A673 (cell line): Measurements from ENCODE around the gene BCR. TPM values are rescaled to one million over a fixed set of nuclear protein-coding genes. Genes with fewer than 3 reads are reported as not detected.

ENCODE experiments used
- BruUV-seq: library from RNA; stranded (reverse); fragments of 400-500 nt; replicated peaks from 2 replicates; lab custom pipeline; 2021; lab: Mats Ljungman, UMichigan
- CTCF ChIA-PET: fragments of 300-600 bp; sonication (Branson Sonifier 250); formaldehyde crosslinking; loops from one replicate; lab custom pipeline; 2022; ENCODE audit warnings: antibody characterized with exemption; lab: Charles Lee
- POLR2A ChIA-PET: fragments of 300-600 bp; sonication (Branson Sonifier 250); formaldehyde crosslinking; loops from one replicate; lab custom pipeline; 2022; ENCODE audit warnings: antibody characterized with exemption; ENCODE audit not compliant: low non-redundant PET; lab: Charles Lee
- DNase-seq: peaks from one replicate; pipeline ENCODE4 v3.0.0-alpha.2; 2015; ENCODE audit warnings: low spot score
- H3K27ac ChIP-seq: fragments of 200-600 bp; sonication (generic); 2 replicates; pipeline ENCODE4 v1.5.1; 2016; ENCODE audit warnings: mixed run types, low read depth, mild to moderate bottlenecking, mixed read lengths, antibody characterized with exemption, low read length; ENCODE audit not compliant: poor library complexity, severe bottlenecking
- H3K27me3 ChIP-seq: fragments of 200-600 bp; sonication (generic); replicated peaks from 2 replicates; pipeline ENCODE4 v1.6.1; 2017; ENCODE audit warnings: mixed run types, low read depth, mild to moderate bottlenecking, mixed read lengths, antibody characterized with exemption, low read length; ENCODE audit not compliant: insufficient read depth, poor library complexity
- H3K36me3 ChIP-seq: fragments of 200-600 bp; sonication (generic); 2 replicates; pipeline ENCODE4 v1.6.1; 2016; ENCODE audit warnings: mixed run types, mild to moderate bottlenecking, mixed read lengths, antibody characterized with exemption, low read length; ENCODE audit not compliant: insufficient read depth, poor library complexity, severe bottlenecking
- H3K4me1 ChIP-seq: fragments of 200-600 bp; sonication (generic); 2 replicates; pipeline ENCODE4 v1.6.1; 2017; ENCODE audit warnings: mixed run types, mild to moderate bottlenecking, mixed read lengths, antibody characterized with exemption, low read length; ENCODE audit not compliant: insufficient read depth, poor library complexity, severe bottlenecking
- H3K4me3 ChIP-seq: fragments of 200-600 bp; sonication (generic); 2 replicates; pipeline ENCODE4 v1.5.1; 2016; ENCODE audit warnings: low read depth, mixed run types, mild to moderate bottlenecking, mixed read lengths, low read length; ENCODE audit not compliant: poor library complexity, severe bottlenecking
- H3K9me3 ChIP-seq: fragments of 200-600 bp; sonication (generic); 2 replicates; pipeline ENCODE4 v1.6.1; 2016; ENCODE audit warnings: mixed run types, low read depth, mild to moderate bottlenecking, mixed read lengths, antibody characterized with exemption, low read length; ENCODE audit not compliant: poor library complexity, severe bottlenecking
- EZH2 ChIP-seq: fragments of 200-600 bp; sonication (generic); IDR thresholded peaks from 2 replicates; pipeline ENCODE4 v1.6.1; 2017; ENCODE audit warnings: borderline replicate concordance, low read depth, mild to moderate bottlenecking, mixed read lengths, antibody characterized with exemption, low read length; ENCODE audit not compliant: poor library complexity, severe bottlenecking
- intact Hi-C: fragments of 100-400 bp; cut with micrococcal nuclease; formaldehyde crosslinking; loops from one replicate; pipeline ENCODE4 v1.10.0; 2022; ENCODE audit not compliant: unreplicated experiment
- total RNA-seq: library from RNA; stranded (reverse); gene quantifications from 2 replicates; pipeline ENCODE4 v1.2.3, GENCODE V29; 2021
- TF ChIP-seq, protein P1 (sequence below): fragments of 300-800, 200-600 bp; sonication (generic); conservative IDR thresholded peaks from 2 replicates; pipeline ENCODE4 v1.5.1; 2017; ENCODE audit warnings: low read depth, mild to moderate bottlenecking, antibody characterized with exemption, low read length, moderate library complexity, mixed read lengths

Gene BCR
- total RNA-seq, 1 experiment from 2014 or later = 63.1 TPM

DNA sequence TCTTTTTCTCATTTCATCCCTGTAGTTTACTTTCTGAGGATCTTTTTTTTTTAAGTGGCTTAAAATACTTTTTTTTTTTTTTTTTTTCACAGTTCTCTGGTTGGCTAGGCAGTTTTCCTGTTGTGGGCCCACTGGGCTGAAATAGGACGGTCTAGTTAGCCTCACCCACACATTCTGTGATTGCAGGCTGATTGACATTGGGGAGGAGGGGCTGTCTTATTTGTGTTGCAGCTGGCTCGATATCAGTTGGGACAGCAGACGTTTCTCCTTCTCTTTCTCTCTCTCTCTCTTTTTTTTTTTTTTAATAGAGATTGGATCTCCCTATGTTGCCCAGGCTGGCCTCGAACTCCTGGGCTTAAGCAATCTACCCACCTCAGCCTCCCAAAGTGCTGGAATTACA, 6.9 kb downstream of the BCR start:
- POLR2A ChIA-PET = no interaction called here

DNA sequence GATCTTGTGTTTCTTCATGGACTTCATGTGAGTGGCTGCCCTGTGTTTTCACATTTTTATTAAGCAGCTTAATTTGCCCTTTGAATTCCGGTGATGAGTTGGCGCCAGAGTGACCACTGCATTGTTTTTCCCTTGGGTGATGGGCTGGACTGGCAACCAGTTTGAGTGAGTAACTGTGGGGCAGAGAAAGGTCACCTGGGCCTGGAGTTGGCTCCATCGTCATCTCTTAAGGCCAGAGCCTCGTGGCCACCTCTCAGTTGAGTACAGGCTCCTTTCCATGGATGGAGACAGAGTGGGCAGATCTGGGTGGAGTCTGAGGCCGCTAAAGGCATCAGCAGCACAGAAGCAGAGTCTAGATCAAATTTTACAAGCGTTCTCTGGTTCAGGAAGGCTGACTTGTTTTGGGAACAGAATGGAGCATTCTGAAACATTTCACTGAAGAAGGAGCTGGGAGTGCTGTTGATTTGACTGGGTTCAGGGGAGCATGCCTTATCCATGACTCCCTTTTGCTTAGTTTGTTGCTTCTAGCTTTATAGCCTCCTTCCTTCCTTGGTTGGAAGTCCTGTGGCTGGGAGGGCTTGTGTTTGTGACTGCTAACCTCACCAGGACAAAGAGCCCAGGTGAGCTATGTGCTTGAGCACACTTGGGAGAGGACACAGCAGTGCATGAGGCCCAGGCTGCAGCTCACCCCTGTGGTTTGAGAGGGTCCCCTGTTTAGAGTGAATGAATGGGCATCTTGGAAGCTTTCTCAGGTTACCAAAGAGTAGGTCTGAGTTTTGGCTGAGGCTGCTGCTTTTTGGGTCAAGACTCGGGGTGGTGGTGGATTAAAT, 7.8 kb downstream of the BCR start:
- H3K27ac ChIP-seq = peak overlapping the region; percentile 50
- H3K4me1 ChIP-seq = peaks cover 12% of the 10 kb centered on the region
- TF ChIP-seq, protein P1, sequence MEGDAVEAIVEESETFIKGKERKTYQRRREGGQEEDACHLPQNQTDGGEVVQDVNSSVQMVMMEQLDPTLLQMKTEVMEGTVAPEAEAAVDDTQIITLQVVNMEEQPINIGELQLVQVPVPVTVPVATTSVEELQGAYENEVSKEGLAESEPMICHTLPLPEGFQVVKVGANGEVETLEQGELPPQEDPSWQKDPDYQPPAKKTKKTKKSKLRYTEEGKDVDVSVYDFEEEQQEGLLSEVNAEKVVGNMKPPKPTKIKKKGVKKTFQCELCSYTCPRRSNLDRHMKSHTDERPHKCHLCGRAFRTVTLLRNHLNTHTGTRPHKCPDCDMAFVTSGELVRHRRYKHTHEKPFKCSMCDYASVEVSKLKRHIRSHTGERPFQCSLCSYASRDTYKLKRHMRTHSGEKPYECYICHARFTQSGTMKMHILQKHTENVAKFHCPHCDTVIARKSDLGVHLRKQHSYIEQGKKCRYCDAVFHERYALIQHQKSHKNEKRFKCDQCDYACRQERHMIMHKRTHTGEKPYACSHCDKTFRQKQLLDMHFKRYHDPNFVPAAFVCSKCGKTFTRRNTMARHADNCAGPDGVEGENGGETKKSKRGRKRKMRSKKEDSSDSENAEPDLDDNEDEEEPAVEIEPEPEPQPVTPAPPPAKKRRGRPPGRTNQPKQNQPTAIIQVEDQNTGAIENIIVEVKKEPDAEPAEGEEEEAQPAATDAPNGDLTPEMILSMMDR = no peak
- TF ChIP-seq EZH2 = no peak
- no peaks in the 10 kb centered on the region for H3K27me3 ChIP-seq
- CTCF ChIA-PET = no interaction called here
- POLR2A ChIA-PET = no interaction called here
- BruUV-seq = no TSS peak
- H3K36me3 ChIP-seq = no peaks in the 10 kb centered on the region
- H3K4me3 ChIP-seq = no peak overlapping the region
- DNase-seq = no peak
- no peaks in the 10 kb centered on the region for H3K9me3 ChIP-seq
- intact Hi-C loops = no loop called here

More for the DNA sequence above, 6.9 kb downstream of the BCR start:
- Histone ChIP-seq H3K4me1 (peaks cover 19% of the 10 kb centered on the region), H3K36me3 (no peaks in the 10 kb centered on the region), H3K27me3 (no peaks in the 10 kb centered on the region), H3K27ac (no peak overlapping the region), H3K9me3 (no peaks in the 10 kb centered on the region), H3K4me3 (no peak overlapping the region)
- intact Hi-C loops = no loop called here
- no peak for DNase-seq
- CTCF ChIA-PET = no interaction called here
- BruUV-seq = no TSS peak
- TF ChIP-seq, protein P1 = no peak
- TF ChIP-seq EZH2 = no peak

DNA sequence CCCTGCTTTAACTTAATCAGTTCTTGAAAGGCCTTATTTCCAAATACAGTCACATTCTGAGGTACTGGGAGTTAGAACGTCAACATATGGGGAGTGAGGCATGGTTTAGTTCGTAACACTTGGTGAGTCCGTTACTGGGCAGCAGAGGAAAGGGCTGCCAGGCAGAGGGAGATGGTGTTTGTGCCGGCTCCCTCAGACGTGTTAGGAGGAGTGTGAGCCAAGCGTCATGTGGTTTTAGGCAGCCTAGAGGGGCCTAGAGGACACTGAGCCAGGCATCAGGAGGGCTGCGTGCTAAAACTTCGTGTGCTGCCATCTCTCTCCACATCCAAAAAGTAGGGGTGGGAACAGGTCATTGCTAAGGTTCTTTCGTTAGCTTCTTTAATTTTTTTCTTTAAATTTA, 10.2 kb downstream of the BCR start:
- no peaks in the 10 kb centered on the region for H3K9me3 ChIP-seq
- ChIA-PET CTCF (no interaction called here), POLR2A (no interaction called here)
- intact Hi-C loops = no loop called here
- no peak overlapping the region for H3K4me3 ChIP-seq
- no peak overlapping the region for H3K27ac ChIP-seq
- BruUV-seq = no TSS peak
- no peaks in the 10 kb centered on the region for H3K27me3 ChIP-seq
- no peak for DNase-seq
- TF ChIP-seq, protein P1 = no peak
- TF ChIP-seq EZH2 = no peak
- H3K4me1 ChIP-seq = no peaks in the 10 kb centered on the region
- H3K36me3 ChIP-seq = no peaks in the 10 kb centered on the region
